Fibroblast of skin of right biceps (primary cell): ENCODE results near the gene AQP12A.
"Not testable (repeated sequence)": the region's sequence is repeated elsewhere in the genome, so short reads cannot be mapped to it uniquely, and the experiment has no call there.

Source experiments
- DNase-seq: peaks from one replicate; pipeline ENCODE4 v3.0.0-alpha.2; 2013

The AQP12A gene

DNA sequence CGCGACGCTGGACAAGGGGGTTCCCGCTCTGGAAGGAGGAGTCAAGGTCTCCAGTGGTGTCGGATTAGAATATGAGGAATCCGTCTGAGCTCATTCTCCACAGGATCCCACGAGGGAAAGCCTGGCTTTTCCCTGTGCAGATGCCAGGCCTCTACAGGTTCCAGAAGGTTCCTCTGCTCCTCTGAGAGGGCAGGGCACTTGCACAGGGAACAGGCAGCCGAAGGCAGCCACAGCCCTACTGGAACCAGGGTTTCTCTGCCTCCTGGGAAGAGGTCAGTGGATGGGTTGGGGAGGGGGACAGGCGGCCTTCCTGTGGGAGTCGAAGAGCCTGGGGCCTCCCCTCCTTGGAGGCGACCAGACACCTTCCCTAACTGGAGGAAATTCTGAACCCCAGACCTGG, 1.7 kb upstream of the AQP12A start:
- no peak for DNase-seq

DNA sequence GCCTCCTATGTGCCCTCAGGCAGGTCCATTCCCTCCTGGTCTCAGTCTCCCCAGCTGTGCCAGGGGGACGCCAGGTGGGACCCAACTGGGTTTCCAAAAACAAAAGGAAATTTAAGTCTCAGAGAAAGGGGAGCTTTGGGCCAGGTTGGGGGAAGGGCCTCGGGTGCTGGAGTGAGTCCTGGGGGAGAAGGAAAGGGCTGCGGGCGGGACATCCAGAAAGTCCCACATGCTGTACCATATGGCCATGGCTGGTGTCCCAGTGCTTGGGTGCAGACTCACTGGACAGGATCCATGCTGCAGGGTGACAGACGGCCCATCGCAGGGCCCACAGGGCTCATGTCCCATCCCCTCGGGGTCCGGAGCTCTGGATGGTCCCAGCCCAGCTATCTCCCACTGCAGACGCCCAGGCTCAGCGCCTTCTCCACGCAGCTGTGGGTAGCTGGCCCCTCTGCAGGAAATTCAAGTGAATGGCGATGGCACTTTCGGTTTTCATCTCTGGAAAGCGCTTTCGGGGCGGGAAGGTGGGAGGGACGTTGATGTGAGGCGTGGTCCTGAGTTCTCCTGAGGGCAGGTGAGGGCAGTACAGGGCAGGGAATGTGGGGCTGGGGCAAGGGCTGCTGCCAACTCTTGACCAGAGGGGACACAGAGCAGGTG, 1.1 kb upstream of the AQP12A start:
- not testable (repeated sequence) for DNase-seq

DNA sequence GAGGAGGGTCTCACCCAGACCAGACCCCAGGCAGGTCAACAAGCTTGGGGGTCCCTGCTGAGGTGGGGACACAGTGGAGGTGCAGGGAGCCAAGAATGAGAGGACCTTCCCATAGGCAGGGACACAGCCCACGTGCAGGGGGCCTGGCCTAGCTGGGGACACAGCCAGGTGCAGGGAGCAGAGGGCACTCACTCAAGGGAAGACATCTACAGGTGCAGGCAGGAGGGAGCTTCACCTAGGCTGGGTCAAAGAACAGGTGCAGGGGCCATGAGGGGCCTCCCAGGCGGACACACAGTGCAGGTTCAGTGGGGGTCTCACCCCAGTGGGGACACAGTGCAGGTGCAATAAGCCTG, 615 bp upstream of the AQP12A start:
- DNase-seq, result not testable (repeated sequence)

DNA sequence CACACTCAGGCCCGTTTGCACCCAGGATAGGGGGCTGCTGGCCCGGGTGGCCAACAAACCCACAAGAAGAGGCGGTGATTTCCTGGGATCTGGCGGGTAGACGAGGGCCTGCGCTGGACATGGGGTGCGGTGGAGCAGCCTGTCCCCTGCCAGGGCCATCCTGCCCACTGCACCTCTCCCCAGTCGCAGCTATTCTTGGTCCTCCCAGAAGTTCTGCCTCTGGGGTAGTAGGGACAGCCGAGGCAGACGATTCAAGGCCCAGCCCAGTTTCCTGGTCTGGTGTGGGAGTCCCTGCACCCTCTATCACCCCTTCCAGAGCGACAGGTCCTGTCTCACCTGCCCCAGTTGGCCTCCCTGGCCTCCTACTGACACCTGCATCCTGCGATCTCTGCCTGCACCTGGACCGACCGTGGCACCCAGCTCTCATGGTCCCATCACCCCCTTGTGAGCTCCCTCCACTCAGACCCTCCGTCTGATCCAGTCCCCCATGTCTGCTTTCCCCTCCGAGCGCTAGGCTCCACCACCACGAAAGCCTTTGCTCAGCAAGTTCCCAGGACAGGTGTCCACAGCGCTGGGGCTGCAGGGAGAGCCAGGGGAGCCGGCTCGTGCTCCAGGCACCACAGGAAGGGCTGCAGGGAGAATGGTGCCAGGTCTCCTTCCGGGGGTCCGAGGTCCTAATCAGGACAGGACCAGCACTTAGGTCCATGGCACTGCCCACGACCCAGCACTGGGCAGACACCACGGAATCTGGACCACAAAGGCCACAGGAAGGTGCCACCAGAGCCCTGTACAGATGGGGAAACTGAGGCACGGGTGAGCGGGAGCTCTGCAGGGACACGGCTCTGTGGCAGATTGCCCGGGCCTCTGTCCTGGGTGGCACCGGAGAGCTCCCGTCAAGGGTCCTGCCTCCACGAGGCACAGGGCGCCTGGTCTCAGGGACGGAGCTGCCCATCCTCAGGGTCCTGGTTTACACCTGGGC, 1.2 kb downstream of the AQP12A start:
- not testable (repeated sequence) for DNase-seq

DNA sequence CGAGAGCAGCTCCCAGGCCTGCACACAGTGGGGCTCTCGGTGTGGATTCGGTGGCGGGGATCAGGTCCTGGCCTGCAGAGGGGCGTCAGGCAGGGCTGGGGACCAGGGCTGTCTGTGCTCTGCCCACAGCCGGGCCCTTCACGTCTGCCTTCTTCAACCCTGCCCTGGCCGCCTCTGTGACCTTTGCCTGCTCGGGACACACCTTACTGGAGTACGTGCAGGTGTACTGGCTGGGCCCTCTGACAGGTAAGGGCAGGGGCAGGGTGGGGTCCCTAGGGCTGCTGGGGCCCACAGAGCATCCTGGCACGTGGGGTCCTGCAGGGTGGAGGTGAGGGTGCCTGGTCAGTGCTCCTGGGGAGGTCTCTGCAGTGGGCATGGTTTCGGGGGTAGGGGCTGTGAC, 2.6 kb downstream of the AQP12A start:
- not testable (repeated sequence) for DNase-seq

DNA sequence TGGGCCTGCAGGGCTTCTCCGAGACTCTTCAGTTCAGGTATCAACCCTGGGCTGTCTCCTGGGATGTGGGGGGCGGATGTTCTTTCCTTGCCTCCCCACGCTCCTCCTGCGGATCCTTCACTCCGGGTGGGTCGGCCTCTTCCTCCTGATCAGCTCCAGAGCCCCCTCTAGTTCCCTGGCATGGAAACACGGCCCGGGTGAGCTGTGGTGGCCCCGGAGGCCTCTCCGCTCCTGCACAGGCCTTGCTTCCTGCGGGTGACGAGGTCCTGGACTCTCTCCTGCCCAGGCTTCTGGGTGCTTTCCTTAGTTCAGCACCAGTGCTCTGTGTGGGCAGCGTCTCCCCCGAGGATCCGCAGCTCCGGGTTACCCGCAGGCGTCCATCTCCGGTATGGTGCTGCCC, 3.9 kb downstream of the AQP12A start:
- not testable (repeated sequence) for DNase-seq

DNA sequence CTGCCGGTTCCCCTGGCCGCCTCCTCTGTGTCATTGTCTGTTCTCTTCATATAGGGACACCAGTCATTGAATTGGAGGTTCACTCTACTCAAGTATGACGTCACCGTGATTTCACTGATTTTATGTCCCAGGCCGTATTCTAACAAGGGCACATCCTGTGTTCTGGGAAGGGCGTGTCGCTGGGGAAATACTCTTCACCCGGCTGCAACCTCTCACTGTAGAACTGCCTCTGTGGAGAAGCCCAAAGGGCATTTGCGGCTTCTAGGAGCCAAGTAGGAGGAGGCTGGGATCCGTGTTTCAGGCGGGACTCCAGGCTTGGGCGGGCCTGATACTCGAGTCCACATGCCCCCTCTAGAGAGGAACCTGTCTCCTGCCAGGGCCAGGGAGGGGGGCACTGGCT, 4.8 kb downstream of the AQP12A start:
- DNase-seq, result not testable (repeated sequence)

DNA sequence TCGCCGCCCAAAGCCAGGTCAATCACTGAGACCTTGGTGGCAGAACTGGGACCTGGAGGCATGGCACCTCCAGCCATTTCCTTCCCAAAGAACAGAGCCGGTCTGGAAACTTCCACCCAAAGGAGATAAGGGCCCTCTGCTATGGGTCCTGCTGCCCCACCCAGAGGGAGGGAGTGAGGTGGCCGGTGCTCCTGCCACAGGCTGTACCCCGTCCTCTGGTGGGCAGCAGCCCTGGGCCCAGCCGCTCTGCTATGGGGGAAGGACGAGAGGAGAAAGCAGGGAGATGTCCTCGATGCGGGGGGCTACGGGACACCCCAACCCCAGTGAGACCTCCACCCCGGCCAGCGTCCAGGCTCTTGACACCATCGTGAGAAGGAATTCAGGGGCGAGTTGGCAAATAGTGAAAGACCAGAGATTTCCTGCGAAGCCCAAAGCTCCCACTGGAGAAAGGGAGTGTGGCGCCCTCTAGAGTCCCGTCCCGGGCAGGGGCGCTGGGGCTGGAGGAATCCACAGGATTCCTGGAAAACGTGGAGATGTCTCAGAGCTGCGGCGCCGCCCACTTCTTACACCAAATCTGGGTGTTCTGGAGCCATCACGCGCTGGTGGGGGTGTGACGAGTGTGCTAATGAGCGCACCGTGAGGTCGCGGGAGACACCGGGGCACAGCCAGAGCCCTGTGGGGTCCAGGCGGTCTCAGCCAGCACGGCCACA, 7.3 kb downstream of the AQP12A start:
- DNase-seq, result not testable (repeated sequence)

DNA sequence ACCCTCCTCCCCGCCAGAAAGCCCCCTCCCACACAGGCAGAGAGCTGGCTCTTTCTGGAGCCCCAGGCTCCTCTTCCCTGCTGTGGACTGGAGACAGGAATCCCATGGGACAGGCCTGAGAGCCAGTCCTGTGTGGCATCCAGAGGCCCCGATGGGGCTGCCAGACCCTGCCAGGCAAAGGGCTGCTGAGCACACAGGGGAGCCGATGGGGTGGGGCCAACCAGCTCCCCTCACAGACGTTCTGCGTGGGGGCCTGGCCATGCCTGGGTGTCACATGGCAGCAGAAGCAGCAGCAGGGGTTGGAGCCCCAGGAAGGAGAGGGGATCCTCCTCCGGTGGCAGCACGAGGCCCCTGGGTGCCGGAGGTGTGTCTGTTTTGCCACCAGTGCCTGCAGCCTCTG, 8.2 kb downstream of the AQP12A start:
- not testable (repeated sequence) for DNase-seq

DNA sequence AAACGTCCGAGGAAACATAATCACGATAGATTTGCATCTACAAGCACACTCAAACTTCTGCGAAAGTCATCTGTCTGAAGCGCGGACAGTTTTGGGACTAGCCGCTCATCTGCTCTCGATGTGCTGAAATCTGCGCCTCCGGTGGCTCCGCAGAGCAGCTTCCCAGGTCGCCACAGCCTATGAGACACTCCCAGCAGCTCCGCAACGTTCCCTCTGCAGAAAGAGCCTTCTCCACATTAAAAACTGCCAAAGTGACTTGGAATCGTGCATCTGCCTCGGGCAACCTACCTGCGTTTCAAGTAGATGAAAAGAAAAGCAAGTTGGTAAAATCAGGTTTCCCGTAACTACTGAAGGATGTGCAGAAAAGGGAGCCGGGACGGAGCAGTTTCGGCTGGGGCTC, 8.9 kb downstream of the AQP12A start:
- DNase-seq, result not testable (repeated sequence)

DNA sequence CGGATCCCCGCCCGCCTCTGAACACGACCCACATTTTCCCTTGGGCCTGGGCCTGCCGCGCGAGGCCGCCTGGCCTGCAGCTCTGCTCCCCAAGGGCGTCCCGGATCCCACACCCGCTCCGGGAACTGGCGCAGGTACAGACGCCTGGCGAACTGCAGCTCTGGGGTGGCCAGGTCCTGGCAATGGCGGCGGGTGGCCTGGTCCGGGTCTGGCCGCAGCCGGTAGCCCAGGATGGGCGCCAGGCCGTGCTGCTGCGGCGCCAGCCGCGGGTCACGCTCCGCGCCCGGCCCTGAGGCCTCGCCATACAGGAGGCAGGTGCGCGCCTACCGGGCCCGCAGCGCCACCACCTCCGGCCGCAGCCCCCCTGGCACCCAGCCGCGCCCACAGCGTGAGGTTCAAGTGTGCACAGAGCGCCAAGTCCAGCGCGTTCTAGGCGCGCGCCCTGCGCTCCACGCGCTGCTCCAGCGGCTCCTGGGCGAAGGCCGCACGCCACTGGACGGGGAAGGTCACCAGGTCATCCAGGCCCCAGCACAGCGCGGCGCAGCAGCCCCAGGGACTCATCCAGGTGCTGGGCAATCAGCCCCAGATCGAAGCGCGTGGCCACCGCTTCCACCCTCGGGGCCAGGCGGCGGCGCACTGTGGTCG, 9.5 kb downstream of the AQP12A start:
- no peak for DNase-seq

DNA sequence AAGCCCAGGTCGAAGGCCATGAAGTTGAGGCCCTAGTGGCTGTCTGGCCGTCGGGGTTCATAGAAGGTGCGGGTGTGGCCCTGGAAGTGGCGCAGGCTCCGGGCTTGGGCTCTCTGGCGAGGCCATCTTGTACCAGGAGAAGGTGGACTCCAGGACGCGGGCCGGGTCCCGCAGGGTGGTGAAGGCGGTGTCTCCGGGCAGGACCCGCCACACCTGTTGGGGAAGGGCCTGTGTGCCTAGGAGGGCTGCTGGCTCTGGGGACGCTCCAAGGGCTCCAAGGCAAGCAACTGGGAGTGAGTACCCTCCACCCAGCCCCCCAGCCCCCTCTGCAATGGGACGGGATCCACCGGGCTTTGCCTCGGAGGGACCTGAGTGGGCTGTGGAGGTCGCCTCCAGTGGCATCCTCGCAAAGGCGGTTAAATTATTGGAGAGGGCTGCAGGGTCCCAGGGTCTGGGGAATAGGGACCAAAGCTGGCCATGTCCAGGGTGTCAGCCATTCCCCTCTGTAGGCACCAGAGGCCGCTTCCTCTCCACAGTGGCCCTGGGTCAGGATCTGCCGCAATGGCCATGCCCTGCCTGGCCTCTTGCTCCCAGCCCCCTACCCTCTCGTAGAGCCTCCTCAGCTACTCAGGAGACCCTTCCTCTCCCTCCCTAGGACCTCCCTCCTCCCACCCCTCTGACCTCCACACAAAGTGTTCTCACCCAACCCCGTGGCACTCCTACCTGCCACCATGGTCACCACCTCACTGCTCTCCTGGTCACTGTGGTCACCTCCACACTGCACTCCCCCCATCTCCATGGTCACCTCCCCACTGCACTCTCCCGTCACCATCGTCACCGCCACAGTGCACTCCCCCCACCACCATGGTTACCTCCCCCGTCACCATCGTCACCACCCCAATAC, 10.3 kb downstream of the AQP12A start:
- DNase-seq, result no peak

DNA sequence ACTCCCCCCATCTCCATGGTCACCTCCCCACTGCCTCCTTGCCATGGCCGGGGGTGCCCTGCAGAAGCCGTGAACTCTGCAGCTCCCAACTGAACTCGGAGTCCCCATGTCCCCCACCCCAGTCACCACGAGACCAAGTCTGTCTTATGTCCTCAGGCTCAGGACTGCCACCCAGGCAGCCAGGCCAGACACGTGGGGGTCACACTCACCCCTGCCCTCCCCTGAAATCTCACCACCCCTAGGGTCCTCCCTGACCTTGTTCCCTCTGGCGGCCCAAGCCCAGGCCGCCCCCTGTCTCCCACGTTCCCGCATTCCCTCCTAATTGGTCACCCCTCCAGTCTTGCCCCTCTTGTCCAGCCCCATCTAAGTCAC, 11.0 kb downstream of the AQP12A start:
- no peak for DNase-seq

DNA sequence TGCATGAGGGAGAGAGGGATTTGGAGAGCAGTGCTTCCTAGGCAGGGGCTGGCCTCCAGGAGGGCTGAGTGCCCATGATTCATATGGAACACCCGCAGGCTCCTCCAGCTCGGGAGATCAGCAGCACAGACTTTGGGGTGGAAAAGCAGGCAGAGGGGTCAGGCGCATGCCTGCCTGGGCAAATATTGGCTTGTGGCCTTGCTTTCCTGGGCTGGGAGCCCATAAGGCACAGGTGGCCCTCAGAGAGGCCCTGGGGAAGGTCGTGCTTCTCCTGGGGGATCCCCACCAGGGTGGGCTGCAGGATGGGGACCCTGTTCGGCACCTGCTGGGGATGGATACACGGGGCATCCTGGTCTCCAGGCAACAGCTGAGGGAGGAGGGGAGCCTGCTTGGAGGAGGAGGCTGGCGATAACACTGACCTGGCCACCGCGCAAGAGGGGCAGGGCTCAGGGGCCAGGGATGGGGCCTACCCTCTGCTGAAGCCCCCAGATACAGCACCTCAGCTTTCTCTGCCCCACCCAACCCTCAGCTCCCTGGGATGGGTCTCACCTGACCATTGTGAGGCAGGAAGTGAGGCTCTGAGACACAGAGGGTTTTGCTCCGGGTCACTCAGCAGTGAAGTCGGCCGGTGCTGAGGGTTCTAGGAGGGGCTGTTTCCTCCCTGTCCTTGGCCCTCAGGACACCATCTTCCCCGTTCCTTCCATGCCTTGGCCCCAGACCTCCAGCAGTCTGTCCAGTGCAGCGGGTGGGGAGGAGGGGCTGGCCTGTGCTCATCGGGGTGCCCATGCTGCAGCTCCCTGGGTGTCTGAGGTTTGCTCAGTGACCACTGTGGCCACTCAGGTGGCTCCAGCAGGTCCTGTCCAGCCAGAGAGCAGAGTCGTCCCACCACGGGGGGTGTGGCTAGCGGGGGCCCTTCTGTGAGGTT, 12.0 kb downstream of the AQP12A start:
- no peak for DNase-seq

DNA sequence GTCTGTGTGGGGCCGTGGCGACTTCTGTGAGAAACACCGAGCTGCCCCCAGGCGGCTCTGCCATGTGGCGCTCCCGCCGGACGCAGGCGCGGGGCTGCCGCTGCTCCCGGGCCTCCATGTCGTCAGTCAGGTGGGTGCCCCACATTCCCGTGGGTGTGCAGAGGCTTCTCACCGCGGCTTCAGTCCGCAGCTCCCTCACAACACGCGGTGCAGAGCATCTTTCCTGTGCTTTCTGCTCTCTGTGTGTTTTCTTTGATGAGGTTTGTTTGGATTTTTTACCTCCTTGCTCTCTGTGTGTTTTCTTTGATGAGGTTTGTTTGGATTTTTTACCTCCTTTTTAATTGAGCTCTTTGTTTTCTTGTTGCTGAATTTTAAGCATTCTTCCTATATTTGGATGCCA, 13.0 kb downstream of the AQP12A start:
- DNase-seq, result no peak

DNA sequence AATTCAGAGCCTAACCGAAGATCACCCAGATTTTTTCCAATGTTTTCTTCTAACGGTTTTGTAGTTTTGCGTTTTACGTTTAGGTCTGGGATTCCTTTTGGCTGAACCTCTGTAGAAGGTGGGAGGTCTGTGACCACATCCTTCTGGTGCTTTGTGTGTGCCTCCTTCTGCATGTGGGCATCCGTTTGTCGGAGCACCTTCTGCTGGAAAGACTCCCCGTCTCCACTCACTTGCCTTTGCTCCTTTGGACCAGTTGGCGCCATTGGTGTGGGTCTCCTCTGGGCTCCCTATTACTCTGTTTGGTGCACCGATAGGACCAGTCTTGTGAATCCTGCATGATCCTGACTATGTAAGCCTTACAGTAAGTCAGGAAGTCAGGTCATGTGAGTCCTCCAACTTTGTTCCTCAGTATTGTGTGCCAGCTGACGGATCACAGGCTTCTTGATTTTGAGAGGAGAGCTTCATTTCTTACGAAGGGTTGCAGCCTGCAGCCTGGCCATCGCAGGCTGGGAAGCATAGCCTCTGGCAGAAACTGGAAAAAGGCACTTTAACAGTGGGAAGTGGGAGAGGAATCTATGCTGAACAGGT, 13.6 kb downstream of the AQP12A start:
- no peak for DNase-seq

DNA sequence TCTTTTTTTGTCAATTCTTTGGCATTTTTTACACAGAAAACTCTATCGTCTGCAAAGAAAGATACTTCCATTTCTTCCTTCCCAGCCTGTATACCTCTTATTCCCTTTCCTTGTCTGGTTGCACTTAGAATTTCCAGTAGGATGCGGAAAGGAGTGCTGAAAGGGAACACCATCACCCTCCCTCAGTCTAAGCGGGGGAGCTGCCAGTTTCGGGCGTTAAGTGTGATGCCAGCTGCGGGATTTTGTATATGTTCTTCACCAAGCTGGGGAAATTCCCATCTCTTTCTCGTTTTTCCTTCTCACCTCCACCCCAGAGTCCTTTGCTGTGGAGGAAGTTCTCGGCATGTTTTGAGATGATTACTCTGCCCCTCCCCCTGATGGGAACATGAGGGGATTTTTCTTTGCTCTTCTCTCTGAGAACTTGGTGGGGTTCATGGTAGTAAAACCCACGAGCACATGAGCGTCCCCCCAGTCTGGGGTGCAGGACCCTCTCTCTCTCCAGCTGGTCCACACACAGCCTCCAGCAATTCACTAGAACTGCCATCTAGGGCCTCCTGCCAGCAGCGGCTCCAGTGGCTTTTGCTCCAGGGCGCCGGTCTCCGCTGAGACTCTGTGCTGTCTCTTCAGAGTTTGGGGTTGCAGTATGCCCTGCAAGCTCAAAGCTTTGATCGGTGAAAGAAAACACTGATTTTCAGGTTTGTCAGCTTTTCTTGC, 15.5 kb downstream of the AQP12A start:
- DNase-seq, result no peak

DNA sequence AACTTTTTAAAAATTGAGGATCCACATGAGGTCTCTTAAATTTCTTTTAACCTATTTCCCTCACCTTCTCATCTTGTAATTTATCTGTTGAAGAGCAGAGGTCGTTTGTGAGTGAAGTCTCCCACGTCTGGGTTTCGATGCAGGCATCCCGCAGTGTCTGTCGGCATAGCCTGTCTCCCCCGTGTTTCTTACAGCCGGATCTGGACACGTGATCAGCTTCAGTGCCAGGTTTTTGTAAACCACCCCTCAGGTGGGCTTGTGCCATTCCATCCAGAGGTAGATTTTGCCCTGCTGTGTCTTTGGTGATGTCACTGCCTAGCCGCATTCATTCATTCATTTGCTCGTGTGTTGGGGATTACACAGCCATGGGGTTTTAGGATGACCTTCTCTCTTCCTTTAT, 16.2 kb downstream of the AQP12A start:
- DNase-seq, result no peak

DNA sequence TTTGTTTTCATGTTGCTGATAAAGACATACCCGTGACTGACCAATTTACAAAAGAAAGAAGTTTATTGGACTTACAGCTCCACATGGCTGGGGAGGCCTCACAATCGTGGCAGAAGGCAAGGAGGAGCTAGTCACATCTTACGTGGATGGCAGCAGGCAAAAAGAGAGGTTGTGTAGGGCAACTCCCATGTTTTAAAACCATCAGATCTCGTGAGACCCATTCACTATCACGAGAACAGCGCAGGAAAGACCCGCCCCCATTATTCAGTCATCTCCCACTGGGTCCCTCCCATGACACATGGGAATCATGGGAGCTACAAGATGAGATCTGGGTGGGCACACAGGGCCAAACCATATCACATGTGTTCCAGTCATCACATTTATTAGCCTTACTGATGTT, 16.8 kb downstream of the AQP12A start:
- DNase-seq, result no peak

DNA sequence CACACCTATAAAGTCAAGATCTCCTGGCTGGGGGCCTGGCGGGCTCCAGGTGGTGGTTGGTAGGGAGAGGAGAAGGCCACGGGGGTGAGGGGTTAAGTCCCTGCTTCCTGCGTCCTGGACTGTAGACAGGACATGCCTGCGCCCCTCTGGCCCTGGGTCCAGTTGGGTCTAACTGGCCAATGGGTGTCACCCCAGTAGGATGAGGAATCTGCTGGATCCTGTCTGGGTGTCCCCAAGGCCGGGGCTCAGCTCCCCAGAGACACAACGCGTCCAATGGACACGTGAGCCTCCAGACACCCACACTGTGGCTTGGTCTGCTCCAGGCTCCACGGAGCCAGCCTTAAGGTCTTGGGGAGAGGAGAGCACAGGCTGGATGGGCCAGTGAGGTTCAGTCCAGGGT, 19.6 kb downstream of the AQP12A start:
- DNase-seq, result no peak
